HG02763 (cell line): ENCODE results near the gene MKNK1.

Source experiments
- ATAC-seq: cut with Tn5 transposase; IDR thresholded peaks from one replicate; pipeline ENCODE4 v1.9.1; 2021; ENCODE audit warnings: mild to moderate bottlenecking, moderate library complexity; ENCODE audit not compliant: unreplicated experiment

Gene MKNK1

GRCh38 chr1:46568461-46568891 lies 35.6 kb downstream of the MKNK1 start:
- no peak for ATAC-seq

GRCh38 chr1:46563341-46563740 lies 40.7 kb downstream of the MKNK1 start:
- ATAC-seq = no peak

- no peak for ATAC-seq
Observed at GRCh38 chr1:46562498-46562897, 41.6 kb downstream of the MKNK1 start.

- no peak for ATAC-seq
Observed at GRCh38 chr1:46558966-46559365, 45.1 kb downstream of the MKNK1 start.

- ATAC-seq = no peak
Observed at GRCh38 chr1:46558141-46558963, 45.7 kb downstream of the MKNK1 start.

GRCh38 chr1:46557403-46557802 lies 46.7 kb downstream of the MKNK1 start:
- no peak for ATAC-seq

GRCh38 chr1:46556822-46557221 lies 47.2 kb downstream of the MKNK1 start:
- no peak for ATAC-seq

- no peak for ATAC-seq
Observed at GRCh38 chr1:46555826-46556619, 48.0 kb downstream of the MKNK1 start.

GRCh38 chr1:46554597-46555381 lies 49.3 kb downstream of the MKNK1 start:
- no peak for ATAC-seq

GRCh38 chr1:46554236-46554596 lies 49.9 kb downstream of the MKNK1 start:
- ATAC-seq = no peak

GRCh38 chr1:46553506-46553905 lies 50.6 kb downstream of the MKNK1 start:
- ATAC-seq = no peak

- ATAC-seq = no peak
Observed at GRCh38 chr1:46552357-46553237, 51.5 kb downstream of the MKNK1 start.

- ATAC-seq = no peak
Observed at GRCh38 chr1:46551597-46552095, 52.4 kb downstream of the MKNK1 start, which contains the start of gene KNCN. TSS of gene KNCN (minus strand) at chr1:46551647. CDS start at chr1:46551215, 432 bp downstream.

GRCh38 chr1:46550751-46551231 lies 53.3 kb downstream of the MKNK1 start:
- no peak for ATAC-seq

GRCh38 chr1:46549697-46550681 lies 54.1 kb downstream of the MKNK1 start:
- no peak for ATAC-seq

GRCh38 chr1:46547481-46548383 lies 56.3 kb downstream of the MKNK1 start:
- no peak for ATAC-seq

GRCh38 chr1:46546210-46546609 lies 57.9 kb downstream of the MKNK1 start:
- no peak for ATAC-seq

GRCh38 chr1:46545784-46546183 lies 58.3 kb downstream of the MKNK1 start:
- no peak for ATAC-seq
